Calu3 (cell line): ENCODE results near the gene IRF9. TPM values are rescaled to one million over a fixed set of nuclear protein-coding genes. Genes with fewer than 3 reads are reported as not detected.

Experiments used
- BruUV-seq: library from RNA; stranded (reverse); fragments of 400-500 nt; replicated peaks from 2 replicates; lab custom pipeline; 2021; lab: Mats Ljungman, UMichigan
- CTCF ChIA-PET: fragments of 300-600 bp; sonication (Branson Sonifier 250); formaldehyde crosslinking; loops from one replicate; lab custom pipeline; 2022; ENCODE audit warnings: antibody characterized with exemption; lab: Charles Lee
- DNase-seq: peaks from one replicate; pipeline ENCODE4 v3.0.0; 2022
- H3K27ac Mint-ChIP-seq: one replicate; pipeline ENCODE4 v1.8.0; 2022; ENCODE audit warnings: mixed read lengths; ENCODE audit not compliant: unreplicated experiment
- H3K27me3 Mint-ChIP-seq: one replicate; pipeline ENCODE4 v1.8.0; 2022; ENCODE audit warnings: mixed read lengths; ENCODE audit not compliant: unreplicated experiment
- H3K36me3 Mint-ChIP-seq: one replicate; pipeline ENCODE4 v1.8.0; 2022; ENCODE audit warnings: mild to moderate bottlenecking, moderate library complexity, mixed read lengths; ENCODE audit not compliant: insufficient read depth, unreplicated experiment
- H3K4me1 Mint-ChIP-seq: one replicate; pipeline ENCODE4 v1.8.0; 2022; ENCODE audit warnings: mild to moderate bottlenecking, low read depth, mixed read lengths; ENCODE audit not compliant: unreplicated experiment
- H3K4me3 Mint-ChIP-seq: one replicate; pipeline ENCODE4 v1.8.0; 2022; ENCODE audit warnings: mild to moderate bottlenecking, low read depth, moderate library complexity, mixed read lengths; ENCODE audit not compliant: unreplicated experiment
- H3K9me3 Mint-ChIP-seq: one replicate; pipeline ENCODE4 v1.8.0; 2022; ENCODE audit warnings: low read depth, mixed read lengths; ENCODE audit not compliant: unreplicated experiment
- CTCF ChIP-seq: fragments of 200-600 bp; IDR thresholded peaks from one replicate; pipeline ENCODE4 v1.8.0; 2022; ENCODE audit warnings: antibody characterized with exemption; ENCODE audit not compliant: unreplicated experiment
- intact Hi-C: fragments of 100-400 bp; cut with micrococcal nuclease; formaldehyde crosslinking; loops from one replicate; pipeline ENCODE4 v1.10.0; 2022; ENCODE audit not compliant: unreplicated experiment
- microRNA-seq: library from miRNA; unstranded; fragments of <30 nt; microRNA quantifications from one replicate; pipeline ENCODE4 v1.2.0, GENCODE V29; 2022
- total RNA-seq: library from RNA; stranded (reverse); gene quantifications from 2 replicates; pipeline ENCODE4 v1.2.3, GENCODE V29; 2022

IRF9 gene
- total RNA-seq, 1 experiment from 2014 or later, result 124 TPM

GRCh38 chr14:24215495-24216344, 54.7 kb downstream of the IRF9 start, which contains the start of gene MDP1:
TSS of gene MDP1 (minus strand) at chr14:24216066. CDS start at chr14:24215955, 111 bp downstream.
- DNase-seq, result peak; percentile 80
- no TSS peak for BruUV-seq
- peak within 1 kb of the TSS; percentile 4 for H3K27ac Mint-ChIP-seq
- CTCF ChIA-PET, result interaction anchor here (0.6 to 1.6 kb wide), 9 partner anchors 13 to 107 kb away, joined by 3 to 9 read pairs (median 4); partner anchors contain the start of genes CIDEB, DHRS1, NOP9 and RABGGTA
- H3K4me3 Mint-ChIP-seq, result peak within 1 kb of the TSS; percentile 81
- TF ChIP-seq CTCF, result no peak
- intact Hi-C loops, result no loop called here
- H3K36me3 Mint-ChIP-seq, result peaks cover 52% of the 10 kb centered on the region
- H3K27me3 Mint-ChIP-seq, result no peaks in the 10 kb centered on the region
- no peaks in the 10 kb centered on the region for H3K9me3 Mint-ChIP-seq
- H3K4me1 Mint-ChIP-seq, result peaks cover 12% of the 10 kb centered on the region

Small RNA genes within 50 kb of the gene (microRNA-seq; reads per million reads assigned to microRNA genes)
- not detected for gene MIR7703

Other genes starting within 250 kb of the IRF9 start
- gene DHRS4, start 207.5 kb upstream of the IRF9 start, total RNA-seq, result 15.7 and 19.0 TPM in 2 replicates
- 10.5 and 12.0 TPM in 2 replicates for gene DHRS4L2, start 172.3 kb upstream of the IRF9 start, total RNA-seq
- gene CARMIL3, start 109.3 kb upstream of the IRF9 start, total RNA-seq, result 0.33 and 0.42 TPM in 2 replicates
- gene CPNE6, start 89.7 kb upstream of the IRF9 start, total RNA-seq, result not detected in 2 replicates
- gene PCK2, start 67.0 kb upstream of the IRF9 start, total RNA-seq, result 38.0 and 43.6 TPM in 2 replicates
- 58.2 and 63.4 TPM in 2 replicates for gene DCAF11, start 46.5 kb upstream of the IRF9 start, total RNA-seq
- gene NRL, start 46.3 kb upstream of the IRF9 start, total RNA-seq, result 1.8 and 2.3 TPM in 2 replicates
- 0.47 and 0.98 TPM in 2 replicates for gene FITM1, start 30.6 kb upstream of the IRF9 start, total RNA-seq
- gene PSME1, start 25.1 kb upstream of the IRF9 start, total RNA-seq, result 259 and 289 TPM in 2 replicates
- gene EMC9, start 19.7 kb upstream of the IRF9 start, total RNA-seq, result 38.0 and 39.2 TPM in 2 replicates
- gene PSME2, start 14.7 kb upstream of the IRF9 start, total RNA-seq, result 288 and 359 TPM in 2 replicates
- gene RNF31, start 13.8 kb upstream of the IRF9 start, total RNA-seq, result 95.9 and 103 TPM in 2 replicates
- 37.5 and 42.7 TPM in 2 replicates for gene REC8, start 10.8 kb downstream of the IRF9 start, total RNA-seq
- gene IPO4, start 27.6 kb downstream of the IRF9 start, total RNA-seq, result 82.6 and 86.4 TPM in 2 replicates
- 68.0 and 70.9 TPM in 2 replicates for gene TM9SF1, start 34.2 kb downstream of the IRF9 start, total RNA-seq
- 0.47 TPM in 1 of 2 replicates, not detected in the other for gene TSSK4, start 44.4 kb downstream of the IRF9 start, total RNA-seq
- 53.2 and 60.8 TPM in 2 replicates for gene CHMP4A, start 52.2 kb downstream of the IRF9 start, total RNA-seq
- gene MDP1, start 54.8 kb downstream of the IRF9 start, total RNA-seq, result 7.4 and 8.9 TPM in 2 replicates
- gene NEDD8, start 71.1 kb downstream of the IRF9 start, total RNA-seq, result 192 and 198 TPM in 2 replicates
- 61.3 and 63.4 TPM in 2 replicates for gene GMPR2, start 71.7 kb downstream of the IRF9 start, total RNA-seq
- gene TINF2, start 81.4 kb downstream of the IRF9 start, total RNA-seq, result 38.3 and 40.4 TPM in 2 replicates
- 4.5 and 7.5 TPM in 2 replicates for gene TGM1, start 101.9 kb downstream of the IRF9 start, total RNA-seq
- 35.3 and 42.2 TPM in 2 replicates for gene RABGGTA, start 110.3 kb downstream of the IRF9 start, total RNA-seq
- 18.6 and 19.7 TPM in 2 replicates for gene DHRS1, start 138.5 kb downstream of the IRF9 start, total RNA-seq
- 35.9 and 40.2 TPM in 2 replicates for gene NOP9, start 138.6 kb downstream of the IRF9 start, total RNA-seq
- 0.17 TPM in 1 of 2 replicates, not detected in the other for gene CIDEB, start 146.7 kb downstream of the IRF9 start, total RNA-seq
- 19.3 and 25.8 TPM in 2 replicates for gene LTB4R2, start 148.9 kb downstream of the IRF9 start, total RNA-seq
- 13.4 and 18.7 TPM in 2 replicates for gene LTB4R, start 150.2 kb downstream of the IRF9 start, total RNA-seq
- 3.0 and 3.4 TPM in 2 replicates for gene ADCY4, start 173.8 kb downstream of the IRF9 start, total RNA-seq
- gene RIPK3, start 178.7 kb downstream of the IRF9 start, total RNA-seq, result 11.0 and 12.6 TPM in 2 replicates
- 10.7 and 12.8 TPM in 2 replicates for gene NFATC4, start 206.9 kb downstream of the IRF9 start, total RNA-seq
- gene NYNRIN, start 237.7 kb downstream of the IRF9 start, total RNA-seq, result 7.5 and 8.4 TPM in 2 replicates